ENCODE data around the gene CTNNA2.

CTNNA2 gene

DNA sequence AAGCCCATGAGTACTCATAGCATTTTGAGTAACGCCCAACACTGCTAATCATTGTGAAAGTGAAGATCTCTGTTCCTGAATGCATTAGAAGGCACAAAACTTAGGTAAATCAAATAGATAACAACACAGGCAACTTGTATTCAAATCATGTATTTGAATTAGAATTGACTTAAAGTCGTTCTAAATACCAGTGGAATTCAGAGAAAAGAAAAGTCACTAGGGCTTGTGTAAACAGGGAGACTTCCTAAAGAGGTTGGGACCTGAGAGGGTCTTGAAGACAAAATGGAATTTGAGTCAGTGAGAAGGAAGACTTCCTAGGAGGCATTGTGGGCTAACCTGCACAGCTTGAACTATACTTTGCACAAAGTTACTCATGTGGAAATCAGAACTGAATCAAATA lies 127.2 kb downstream of the CTNNA2 start:
- Histone ChIP-seq H3K4me1 (no peaks in the 10 kb centered on the region), H3K4me3 (ENCODE audit: low read depth, low read length) (no peak overlapping the region), H2AFZ (no peak overlapping the region), H3K9me3 (ENCODE audit: control insufficient read depth, low read length) (no peaks in the 10 kb centered on the region), H3K27ac (no peak overlapping the region), H3K36me3 (ENCODE audit: control insufficient read depth, insufficient read depth, low read length) (no peaks in the 10 kb centered on the region), H3K4me2 (ENCODE audit: low read length) (no peak overlapping the region), H3K79me2 (no peaks in the 10 kb centered on the region), H3K27me3 (ENCODE audit: control insufficient read depth, insufficient read depth, low read length) (no peaks in the 10 kb centered on the region), H3K9ac (no peak overlapping the region)
- TF ChIP-seq, protein P1, sequence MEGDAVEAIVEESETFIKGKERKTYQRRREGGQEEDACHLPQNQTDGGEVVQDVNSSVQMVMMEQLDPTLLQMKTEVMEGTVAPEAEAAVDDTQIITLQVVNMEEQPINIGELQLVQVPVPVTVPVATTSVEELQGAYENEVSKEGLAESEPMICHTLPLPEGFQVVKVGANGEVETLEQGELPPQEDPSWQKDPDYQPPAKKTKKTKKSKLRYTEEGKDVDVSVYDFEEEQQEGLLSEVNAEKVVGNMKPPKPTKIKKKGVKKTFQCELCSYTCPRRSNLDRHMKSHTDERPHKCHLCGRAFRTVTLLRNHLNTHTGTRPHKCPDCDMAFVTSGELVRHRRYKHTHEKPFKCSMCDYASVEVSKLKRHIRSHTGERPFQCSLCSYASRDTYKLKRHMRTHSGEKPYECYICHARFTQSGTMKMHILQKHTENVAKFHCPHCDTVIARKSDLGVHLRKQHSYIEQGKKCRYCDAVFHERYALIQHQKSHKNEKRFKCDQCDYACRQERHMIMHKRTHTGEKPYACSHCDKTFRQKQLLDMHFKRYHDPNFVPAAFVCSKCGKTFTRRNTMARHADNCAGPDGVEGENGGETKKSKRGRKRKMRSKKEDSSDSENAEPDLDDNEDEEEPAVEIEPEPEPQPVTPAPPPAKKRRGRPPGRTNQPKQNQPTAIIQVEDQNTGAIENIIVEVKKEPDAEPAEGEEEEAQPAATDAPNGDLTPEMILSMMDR (IDR thresholded peaks at IDR 0.05), result no peak

DNA sequence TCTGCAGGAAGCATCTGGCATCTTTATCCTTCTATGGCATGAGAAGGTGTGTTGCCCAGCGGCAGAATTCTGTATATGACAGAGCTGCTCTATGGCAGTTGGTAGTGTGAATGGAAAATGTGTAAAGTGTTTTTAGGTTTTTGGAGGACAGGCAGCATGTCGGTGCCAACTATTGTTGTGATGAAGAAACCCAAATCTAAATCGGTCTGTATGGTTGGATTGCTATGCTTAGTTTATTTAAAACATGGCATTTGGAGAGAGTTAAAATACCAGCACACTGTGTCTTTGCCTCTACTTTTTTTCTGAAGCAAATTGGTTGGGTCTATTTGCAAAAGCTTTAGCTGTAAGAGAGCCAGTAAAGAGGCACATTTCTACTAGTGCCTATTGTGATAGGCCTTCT lies 136.7 kb downstream of the CTNNA2 start:
- TF ChIP-seq, protein P1 (IDR thresholded peaks at IDR 0.05), result no peak
- Histone ChIP-seq H3K9ac (no peak overlapping the region), H3K36me3 (ENCODE audit: control insufficient read depth, insufficient read depth, low read length) (no peaks in the 10 kb centered on the region), H3K4me3 (ENCODE audit: low read depth, low read length) (no peak overlapping the region), H3K27ac (no peak overlapping the region), H3K9me3 (ENCODE audit: control insufficient read depth, low read length) (no peaks in the 10 kb centered on the region), H3K79me2 (no peaks in the 10 kb centered on the region), H3K4me2 (ENCODE audit: low read length) (no peak overlapping the region), H3K27me3 (ENCODE audit: control insufficient read depth, insufficient read depth, low read length) (no peaks in the 10 kb centered on the region), H2AFZ (no peak overlapping the region), H3K4me1 (no peaks in the 10 kb centered on the region)

DNA sequence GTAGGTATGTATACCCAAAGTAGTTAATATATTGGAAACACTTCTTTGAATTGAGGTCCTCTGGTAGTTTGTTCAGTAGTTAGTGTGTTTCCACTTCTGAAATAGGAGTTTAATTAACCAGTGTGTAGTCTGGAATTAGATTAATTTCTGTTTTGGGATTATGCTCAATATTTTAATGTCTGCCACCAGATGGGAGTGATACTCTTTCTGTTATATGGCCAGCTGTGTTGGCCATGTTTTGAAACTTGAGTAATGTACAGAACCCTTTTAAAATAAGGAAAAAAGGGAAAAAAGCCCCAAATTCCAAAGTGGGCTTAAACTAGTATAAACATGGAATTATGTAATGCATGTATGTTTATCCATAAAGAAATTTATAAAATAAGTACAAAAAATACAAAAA lies 147.7 kb downstream of the CTNNA2 start:
- Histone ChIP-seq H3K4me2 (ENCODE audit: low read length) (no peak overlapping the region), H3K4me3 (ENCODE audit: low read depth, low read length) (no peak overlapping the region), H3K4me1 (no peaks in the 10 kb centered on the region), H3K9ac (no peak overlapping the region), H3K27ac (no peak overlapping the region), H3K27me3 (ENCODE audit: control insufficient read depth, insufficient read depth, low read length) (no peaks in the 10 kb centered on the region), H3K9me3 (ENCODE audit: control insufficient read depth, low read length) (no peaks in the 10 kb centered on the region), H3K36me3 (ENCODE audit: control insufficient read depth, insufficient read depth, low read length) (no peaks in the 10 kb centered on the region), H2AFZ (no peak overlapping the region), H3K79me2 (no peaks in the 10 kb centered on the region)
- TF ChIP-seq, protein P1 (IDR thresholded peaks at IDR 0.05), result no peak

DNA sequence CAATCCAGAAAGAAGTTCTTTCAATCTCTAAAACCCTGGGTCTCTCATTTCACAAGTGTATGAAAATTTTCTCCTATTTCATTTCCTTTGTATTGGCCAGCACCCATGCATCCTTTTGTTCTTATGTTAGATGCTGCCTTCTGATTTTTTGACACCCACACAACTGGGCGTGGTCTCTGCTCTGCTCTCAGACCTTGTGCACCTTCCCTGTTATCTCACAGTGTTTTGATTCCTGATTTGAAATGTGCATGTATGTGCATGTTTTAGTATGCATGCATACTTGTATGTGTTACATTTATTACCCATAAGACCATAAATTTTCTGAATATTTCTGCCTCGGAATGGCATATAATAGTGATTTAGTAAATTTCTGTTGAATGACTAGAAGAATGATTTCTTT lies 152.2 kb downstream of the CTNNA2 start:
- Histone ChIP-seq H3K4me3 (ENCODE audit: low read depth, low read length) (no peak overlapping the region), H3K36me3 (ENCODE audit: control insufficient read depth, insufficient read depth, low read length) (no peaks in the 10 kb centered on the region), H3K4me1 (no peaks in the 10 kb centered on the region), H3K9me3 (ENCODE audit: control insufficient read depth, low read length) (no peaks in the 10 kb centered on the region), H3K9ac (no peak overlapping the region), H2AFZ (no peak overlapping the region), H3K27me3 (ENCODE audit: control insufficient read depth, insufficient read depth, low read length) (no peaks in the 10 kb centered on the region), H3K4me2 (ENCODE audit: low read length) (no peak overlapping the region), H3K27ac (no peak overlapping the region), H3K79me2 (no peaks in the 10 kb centered on the region)
- TF ChIP-seq, protein P1 (IDR thresholded peaks at IDR 0.05), result no peak

DNA sequence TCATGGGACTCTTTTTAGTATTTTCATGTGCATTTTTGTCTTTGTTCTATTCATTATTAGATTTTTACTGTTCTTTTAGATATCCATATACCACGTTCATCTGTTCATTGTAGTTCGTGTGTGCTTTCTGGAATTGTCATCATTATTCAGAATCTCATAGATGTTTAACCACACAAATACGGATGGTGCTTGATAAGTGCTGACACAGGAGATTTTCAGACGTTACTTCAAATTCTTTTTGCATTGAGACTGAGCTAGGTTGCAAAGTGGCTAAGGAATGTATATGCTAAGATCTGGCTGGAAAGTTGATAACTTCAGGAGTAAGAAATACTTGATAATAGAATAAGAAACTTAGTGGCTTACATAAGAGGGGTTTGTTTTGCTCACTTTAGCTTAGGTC lies 153.6 kb downstream of the CTNNA2 start:
- Histone ChIP-seq H3K4me2 (ENCODE audit: low read length) (no peak overlapping the region), H3K36me3 (ENCODE audit: control insufficient read depth, insufficient read depth, low read length) (no peaks in the 10 kb centered on the region), H3K27me3 (ENCODE audit: control insufficient read depth, insufficient read depth, low read length) (no peaks in the 10 kb centered on the region), H3K27ac (no peak overlapping the region), H3K4me3 (ENCODE audit: low read depth, low read length) (no peak overlapping the region), H3K79me2 (no peaks in the 10 kb centered on the region), H3K9ac (no peak overlapping the region), H2AFZ (no peak overlapping the region), H3K4me1 (no peaks in the 10 kb centered on the region), H3K9me3 (ENCODE audit: control insufficient read depth, low read length) (no peaks in the 10 kb centered on the region)
- TF ChIP-seq, protein P1 (IDR thresholded peaks at IDR 0.05), result no peak

Data from parathyroid adenoma (tissue), 2 donors.